Keratinocyte (primary cell): Measurements from ENCODE around the gene CRK. TPM values are rescaled to one million over a fixed set of nuclear protein-coding genes. Genes with fewer than 3 reads are reported as not detected.

Experiments
- DNase-seq: peaks from one replicate; pipeline ENCODE4 v3.0.0-alpha.2; 2011; ENCODE audit warnings: low read depth, missing footprints, low spot score
- FAIRE-seq: peaks from 2 replicates; lab custom pipeline; 2011; peaks lifted over from hg19 to GRCh38; lab: Jason Lieb, UNC
- H2AFZ ChIP-seq: 2 replicates; pipeline ENCODE4 v1.6.0; 2012; ENCODE audit warnings: low read length, control low read depth, inconsistent platforms; ENCODE audit not compliant: control insufficient read depth
- H3K27ac ChIP-seq: 2 replicates; pipeline ENCODE4 v1.5.1; 2011; ENCODE audit warnings: low read length; ENCODE audit not compliant: control insufficient read depth, insufficient read depth
- H3K27me3 ChIP-seq: 3 replicates; pipeline ENCODE4 v1.6.0; 2011; ENCODE audit warnings: low read length; ENCODE audit not compliant: control insufficient read depth, insufficient read depth; ENCODE audit errors: extremely low read depth
- H3K36me3 ChIP-seq, 2 experiments: 2 replicates in 1 of 2; 3 replicates in 1 of 2; pipeline ENCODE4 v1.5.1; 2011; ENCODE audit warnings: low read length in 2 of 2, mild to moderate bottlenecking in 1 of 2; ENCODE audit not compliant: control insufficient read depth in 2 of 2, insufficient read depth in 2 of 2; ENCODE audit errors: extremely low read depth in 1 of 2
- H3K4me1 ChIP-seq: 3 replicates; pipeline ENCODE4 v1.5.1; 2011; ENCODE audit warnings: low read length; ENCODE audit not compliant: control insufficient read depth, insufficient read depth; ENCODE audit errors: extremely low read depth
- H3K4me2 ChIP-seq: 3 replicates; pipeline ENCODE4 v1.6.0; 2011; ENCODE audit warnings: low read depth, low read length; ENCODE audit not compliant: control insufficient read depth, insufficient read depth; ENCODE audit errors: extremely low read depth
- H3K4me3 ChIP-seq, 3 experiments: fragments of 200-600 bp in 1 of 3; sonication (generic) in 1 of 3; 2 replicates in 2 of 3; 3 replicates in 1 of 3; pipeline ENCODE4 v1.5.1; 2011 to 2016; ENCODE audit warnings: low read length in 3 of 3, mild to moderate bottlenecking in 3 of 3, control low read depth in 2 of 3, inconsistent platforms in 1 of 3, low read depth in 1 of 3, mixed read lengths in 1 of 3, mixed run types in 1 of 3, moderate library complexity in 1 of 3; ENCODE audit not compliant: control insufficient read depth in 2 of 3, insufficient read depth in 2 of 3; ENCODE audit errors: extremely low read depth in 1 of 3
- H3K79me2 ChIP-seq: 2 replicates; pipeline ENCODE4 v1.6.0; 2012; ENCODE audit warnings: low read length; ENCODE audit not compliant: control insufficient read depth, insufficient read depth
- H3K9ac ChIP-seq: 3 replicates; pipeline ENCODE4 v1.6.0; 2011; ENCODE audit warnings: low read length; ENCODE audit not compliant: control insufficient read depth, insufficient read depth; ENCODE audit errors: extremely low read depth
- H3K9me1 ChIP-seq: 3 replicates; pipeline ENCODE4 v1.6.0; 2011; ENCODE audit warnings: low read length; ENCODE audit not compliant: control insufficient read depth, insufficient read depth; ENCODE audit errors: extremely low read depth
- H3K9me3 ChIP-seq: 2 replicates; pipeline ENCODE4 v1.5.1; 2012; ENCODE audit warnings: low read depth, low read length; ENCODE audit not compliant: control insufficient read depth
- H4K20me1 ChIP-seq: 3 replicates; pipeline ENCODE4 v1.6.0; 2011; ENCODE audit warnings: low read length; ENCODE audit not compliant: control insufficient read depth, insufficient read depth; ENCODE audit errors: extremely low read depth
- CTCF ChIP-seq, 3 experiments: IDR thresholded peaks in 1 of 3; conservative IDR thresholded peaks in 1 of 3; optimal IDR thresholded peaks in 1 of 3; 2 replicates in 2 of 3; 3 replicates in 1 of 3; pipeline versions ENCODE3 to v1.5.1; 2011; ENCODE audit warnings: low read length in 3 of 3, mild to moderate bottlenecking in 3 of 3, moderate library complexity in 2 of 3, control low read depth in 1 of 3, inconsistent platforms in 1 of 3; ENCODE audit not compliant: insufficient read depth in 2 of 3; ENCODE audit errors: extremely low read depth in 1 of 3
- EZH2 ChIP-seq: IDR thresholded peaks from one replicate; pipeline ENCODE4 v1.6.1; 2012; ENCODE audit warnings: inconsistent platforms, mild to moderate bottlenecking, low read length, moderate library complexity
- dilution Hi-C: fragments of 300-500 bp; cut with MboI; formaldehyde crosslinking; loops from one replicate; pipeline ENCODE4 v1.7.0; 2020; ENCODE audit warnings: low sequenced_read_pairs; ENCODE audit not compliant: extremely low pct_ligation_motif_present
- polyA plus RNA-seq, 5 experiments: library from polyadenylated mRNA; depleted of rRNA in 3 of 5; stranded (reverse) in 3 of 5; stranded (forward) in 1 of 5; unstranded in 1 of 5; fragments of >200 nt; gene quantifications; 1 replicate in 1 of 5; 2 replicates in 3 of 5; 3 replicates in 1 of 5; pipeline versions ENCODE4 v1.2.1 to v1.2.3, GENCODE V29; 2011 to 2012; ENCODE audit warnings: missing spikeins in 2 of 5, low read depth in 1 of 5, low replicate concordance in 1 of 5

CRK gene
- polyA plus RNA-seq, 1 donor (not counting 4 experiments of a cell fraction or from before 2014, with no cell fraction given) = 127 TPM

- no peak overlapping the region for H3K27ac ChIP-seq
- no peaks in the 10 kb centered on the region for H3K9me3 ChIP-seq
- no peaks in the 10 kb centered on the region for H4K20me1 ChIP-seq
- no peak overlapping the region for H2AFZ ChIP-seq
- TF ChIP-seq EZH2 (no peak), CTCF (optimal IDR thresholded peaks at IDR 0.05 in 1 of 3, IDR thresholded peaks at IDR 0.05 in 1 of 3, conservative IDR thresholded peaks at IDR 0.05 in 1 of 3; ENCODE audit: extremely low read depth in 1 of 3, insufficient read depth in 2 of 3, low read length in 3 of 3) (no peak)
- no peaks in the 10 kb centered on the region for H3K27me3 ChIP-seq
- no peak overlapping the region for H3K9ac ChIP-seq
- no peak overlapping the region for H3K4me2 ChIP-seq
- dilution Hi-C loops = no loop called here
- peaks cover 10 to 14% of the 10 kb centered on the region in 2 experiments for H3K36me3 ChIP-seq
- FAIRE-seq (no peak), DNase-seq (no peak)
- H3K4me3 ChIP-seq = no peak overlapping the region
- H3K79me2 ChIP-seq = no peaks in the 10 kb centered on the region
- no peaks in the 10 kb centered on the region for H3K9me1 ChIP-seq
- peaks cover 11% of the 10 kb centered on the region for H3K4me1 ChIP-seq
These were observed 5.3 kb upstream of the CRK start for GRCh38 chr17:1461198-1461944.

- H3K27ac ChIP-seq = no peak overlapping the region
- H3K27me3 ChIP-seq = no peaks in the 10 kb centered on the region
- H3K9me1 ChIP-seq = no peaks in the 10 kb centered on the region
- H2AFZ ChIP-seq = no peak overlapping the region
- FAIRE-seq = peak; percentile 41
- H3K79me2 ChIP-seq = peaks cover 7% of the 10 kb centered on the region
- H3K4me1 ChIP-seq = peaks cover 11% of the 10 kb centered on the region
- H3K9ac ChIP-seq = no peak overlapping the region
- dilution Hi-C loops = no loop called here
- no peaks in the 10 kb centered on the region for H4K20me1 ChIP-seq
- H3K36me3 ChIP-seq = peaks cover 6% of the 10 kb centered on the region in 2 experiments
- no peak overlapping the region for H3K4me2 ChIP-seq
- H3K4me3 ChIP-seq = no peak overlapping the region
- DNase-seq = no peak
- TF ChIP-seq CTCF (optimal IDR thresholded peaks at IDR 0.05 in 1 of 3, IDR thresholded peaks at IDR 0.05 in 1 of 3, conservative IDR thresholded peaks at IDR 0.05 in 1 of 3; ENCODE audit: extremely low read depth in 1 of 3, insufficient read depth in 2 of 3, low read length in 3 of 3) (no peak), EZH2 (no peak)
- no peaks in the 10 kb centered on the region for H3K9me3 ChIP-seq
These were observed 4.2 kb upstream of the CRK start for GRCh38 chr17:1460233-1460632.
